Measurements from ENCODE around the gene PLCB3. TPM values are rescaled to one million over a fixed set of nuclear protein-coding genes. Genes with fewer than 3 reads are reported as not detected.

Gene PLCB3
- total and polyA plus RNA-seq, 2 of the 13 experiments (the other 11 are each of a cell fraction or from before 2014, with no cell fraction given): 7.5 to 13.8 TPM

- TF ChIP-seq ZBTB14 (CRISPR knock-in tag; IDR thresholded peaks at IDR 0.05) (no peak), ISL2 (CRISPR knock-in tag; IDR thresholded peaks at IDR 0.05) (no peak), POLR2G (IDR thresholded peaks at IDR 0.05; ENCODE audit: low read depth, low read length) (0 out of 2 replicates have a peak, but pooled peaks have one; percentile 39), ZNF367 (CRISPR knock-in tag; IDR thresholded peaks at IDR 0.05; ENCODE audit: borderline replicate concordance) (no peak), ZNF329 (CRISPR knock-in tag; IDR thresholded peaks at IDR 0.05; ENCODE audit: low read depth) (no peak), GPBP1L1 (CRISPR knock-in tag; IDR thresholded peaks at IDR 0.05) (no peak), PRDM15 (CRISPR knock-in tag; IDR thresholded peaks at IDR 0.05) (no peak), ZNF607 (CRISPR knock-in tag; IDR thresholded peaks at IDR 0.05; ENCODE audit: borderline replicate concordance) (peak; percentile 48; the same call in 1 of the 2 replicates), NR2F2 (IDR thresholded peaks at IDR 0.05; ENCODE audit: borderline replicate concordance, low read depth) (no peak), ZBTB7B (CRISPR knock-in tag; IDR thresholded peaks at IDR 0.05) (peak; percentile 42; the same call in 1 of the 2 replicates), SMAD9 (CRISPR knock-in tag; IDR thresholded peaks at IDR 0.05) (no peak), HOXD1 (CRISPR knock-in tag; IDR thresholded peaks at IDR 0.05) (0 out of 2 replicates have a peak, but pooled peaks have one; percentile 55), ZNF510 (CRISPR knock-in tag; IDR thresholded peaks at IDR 0.05; ENCODE audit: low read depth) (0 out of 2 replicates have a peak, but pooled peaks have one; percentile 17), THAP11 (CRISPR knock-in tag; IDR thresholded peaks at IDR 0.05) (no peak), RELA (CRISPR knock-in tag; IDR thresholded peaks at IDR 0.05) (no peak), GLI4 (CRISPR knock-in tag; IDR thresholded peaks at IDR 0.05; ENCODE audit: borderline replicate concordance) (no peak)
Observed at GRCh38 chr11:64241491-64242374, 9.6 kb upstream of the PLCB3 start (continued).
